Esophagus squamous epithelium (tissue), 5 donors: ENCODE data around the gene FRYL. TPM values are rescaled to one million over a fixed set of nuclear protein-coding genes. Genes with fewer than 3 reads are reported as not detected.
"Not testable (repeated sequence)": the region's sequence is repeated elsewhere in the genome, so short reads cannot be mapped to it uniquely, and the experiment has no call there.

Experiments used
- DNase-seq: peaks from one replicate; lab custom pipeline; 2025; lab: John Stamatoyannopoulos, UW
- H3K27ac ChIP-seq, 4 donors: fragments of 200-600 bp; sonication (generic); one replicate each; pipeline ENCODE4 v1.5.1; 2016 to 2019; ENCODE audit warnings: mild to moderate bottlenecking in 1 of 4
- H3K27me3 ChIP-seq, 4 donors: fragments of 200-600 bp; sonication (generic); 1 replicate in 3 of 4; 2 replicates in 1 of 4; pipeline versions ENCODE4 v1.5.1 to v1.6.0; 2017 to 2021; ENCODE audit warnings: antibody characterized with exemption in 1 of 4
- H3K36me3 ChIP-seq, 3 donors: fragments of 200-600 bp; sonication (generic); one replicate each; pipeline ENCODE4 v1.5.1; 2016 to 2019
- H3K4me1 ChIP-seq, 3 donors: fragments of 200-600 bp; sonication (generic); one replicate each; pipeline ENCODE4 v1.5.1; 2017 to 2019
- H3K4me3 ChIP-seq, 4 donors: fragments of 200-600 bp; sonication (generic); 1 replicate in 3 of 4; 2 replicates in 1 of 4; pipeline ENCODE4 v1.5.1; 2016 to 2019; ENCODE audit warnings: mild to moderate bottlenecking in 2 of 4, moderate library complexity in 1 of 4
- H3K9me3 ChIP-seq, 3 donors: fragments of 200-600 bp; sonication (generic); one replicate each; pipeline ENCODE4 v1.5.1; 2016 to 2019
- POLR2A ChIP-seq, 4 donors: fragments of 450-650 bp; IDR thresholded peaks; one replicate each; pipeline ENCODE4 v1.6.1; 2017; ENCODE audit warnings: antibody characterized with exemption in 4 of 4, mild to moderate bottlenecking in 4 of 4, moderate library complexity in 3 of 4
- WGBS, 2 donors: methylation state at CpG; one replicate each; pipeline ENCODE4 v1.1.5; 2018; 5-methylcytosine and 5-hydroxymethylcytosine counted together
- intact Hi-C: fragments of 100-400 bp; cut with DNase I; formaldehyde crosslinking; loops from one replicate; pipeline ENCODE4 v1.15.0; 2022
- total RNA-seq, 4 donors: library from RNA; depleted of rRNA; stranded (reverse); fragments of >200 nt; gene quantifications; one replicate each; pipeline ENCODE4 v1.1.0, GENCODE V29; 2016
- TF ChIP-seq, protein P1 (sequence below), 6 experiments: fragments of 450-650 bp in 4 of 6; fragments of 200-600 bp in 2 of 6; sonication (generic) in 2 of 6; IDR thresholded peaks; one replicate each; pipeline ENCODE4 v1.5.1; 2016 to 2019; ENCODE audit warnings: antibody characterized with exemption in 6 of 6, mild to moderate bottlenecking in 4 of 6, moderate library complexity in 4 of 6
- donor health status: DM: yes; HTN: yes; CAD: no.

Gene FRYL
- total RNA-seq: 10 to 100 TPM; 26.1 to 69.6 (median 38.1) TPM

DNA sequence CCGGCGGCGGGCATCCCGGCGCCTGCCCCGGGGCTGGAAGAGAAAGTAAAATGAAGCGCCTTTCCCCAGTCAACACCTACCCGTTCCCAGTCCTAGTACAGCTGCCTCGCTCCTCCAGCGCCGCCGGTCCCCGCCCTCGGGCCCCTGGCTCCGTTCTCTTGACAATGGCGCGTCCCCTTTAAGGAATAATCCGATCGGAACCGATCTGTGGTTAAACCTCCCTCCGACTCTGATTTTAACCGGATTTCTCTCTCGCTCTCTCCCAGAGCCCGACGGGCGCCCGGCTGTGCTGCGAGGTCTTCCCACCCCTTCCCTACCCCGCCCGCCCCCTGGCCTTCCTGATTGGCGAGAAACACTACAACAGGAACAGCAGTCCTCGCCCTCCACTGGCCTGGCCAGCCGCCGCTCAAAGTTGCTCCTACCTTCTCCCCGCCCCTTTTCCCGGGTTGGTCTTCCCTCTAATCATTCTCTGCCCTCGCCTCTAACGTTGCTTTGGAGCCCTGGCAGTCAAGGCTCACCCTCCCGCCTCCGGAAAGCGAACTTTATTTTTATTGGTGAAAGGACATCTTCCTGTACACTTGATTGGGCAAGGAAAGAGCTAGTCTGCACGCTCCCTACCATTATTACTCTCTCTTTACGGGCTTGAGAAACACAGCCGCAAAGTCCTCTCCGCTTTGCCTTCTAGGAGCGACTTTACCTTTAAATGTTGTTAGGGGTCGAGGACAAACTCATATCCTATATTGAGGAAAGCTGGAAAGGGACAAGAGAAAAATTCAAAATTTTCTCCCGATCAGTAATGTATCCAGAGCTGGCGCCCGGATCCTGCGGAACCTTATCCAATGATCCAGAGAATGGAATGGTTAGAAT is at the start of gene FRYL:
Gene FRYL (minus strand): TSS at position 282 of the 867 bp plus-strand sequence. CDS start 145,869 bp downstream, outside the sequence.
- Histone ChIP-seq H3K36me3 (no peaks in the 10 kb centered on the region), H3K9me3 (no peaks in the 10 kb centered on the region), H3K27ac (peak within 1 kb of the TSS; percentile 95 to 99 (median 99)), H3K27me3 (no peaks in the 10 kb centered on the region), H3K4me3 (peak within 1 kb of the TSS; percentile 92 to 99 (median 96)), H3K4me1 (peaks cover 11 to 45% (median 30%) of the 10 kb centered on the region in 3 donors)
- peak in 2 of 4 donors; percentile 52 to 65 for TF ChIP-seq POLR2A (IDR thresholded peaks at IDR 0.05)
- TF ChIP-seq, protein P1, sequence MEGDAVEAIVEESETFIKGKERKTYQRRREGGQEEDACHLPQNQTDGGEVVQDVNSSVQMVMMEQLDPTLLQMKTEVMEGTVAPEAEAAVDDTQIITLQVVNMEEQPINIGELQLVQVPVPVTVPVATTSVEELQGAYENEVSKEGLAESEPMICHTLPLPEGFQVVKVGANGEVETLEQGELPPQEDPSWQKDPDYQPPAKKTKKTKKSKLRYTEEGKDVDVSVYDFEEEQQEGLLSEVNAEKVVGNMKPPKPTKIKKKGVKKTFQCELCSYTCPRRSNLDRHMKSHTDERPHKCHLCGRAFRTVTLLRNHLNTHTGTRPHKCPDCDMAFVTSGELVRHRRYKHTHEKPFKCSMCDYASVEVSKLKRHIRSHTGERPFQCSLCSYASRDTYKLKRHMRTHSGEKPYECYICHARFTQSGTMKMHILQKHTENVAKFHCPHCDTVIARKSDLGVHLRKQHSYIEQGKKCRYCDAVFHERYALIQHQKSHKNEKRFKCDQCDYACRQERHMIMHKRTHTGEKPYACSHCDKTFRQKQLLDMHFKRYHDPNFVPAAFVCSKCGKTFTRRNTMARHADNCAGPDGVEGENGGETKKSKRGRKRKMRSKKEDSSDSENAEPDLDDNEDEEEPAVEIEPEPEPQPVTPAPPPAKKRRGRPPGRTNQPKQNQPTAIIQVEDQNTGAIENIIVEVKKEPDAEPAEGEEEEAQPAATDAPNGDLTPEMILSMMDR (IDR thresholded peaks at IDR 0.05): no peak
- 0% methylated on average over 33 to 37 of the region's 51 CpGs for WGBS, 2 donors
- peak; percentile 99 for DNase-seq
- intact Hi-C loops: loop anchor here (5.0 kb wide), 1 partner anchor 182 kb away; no protein-coding TSS in a partner anchor

DNA sequence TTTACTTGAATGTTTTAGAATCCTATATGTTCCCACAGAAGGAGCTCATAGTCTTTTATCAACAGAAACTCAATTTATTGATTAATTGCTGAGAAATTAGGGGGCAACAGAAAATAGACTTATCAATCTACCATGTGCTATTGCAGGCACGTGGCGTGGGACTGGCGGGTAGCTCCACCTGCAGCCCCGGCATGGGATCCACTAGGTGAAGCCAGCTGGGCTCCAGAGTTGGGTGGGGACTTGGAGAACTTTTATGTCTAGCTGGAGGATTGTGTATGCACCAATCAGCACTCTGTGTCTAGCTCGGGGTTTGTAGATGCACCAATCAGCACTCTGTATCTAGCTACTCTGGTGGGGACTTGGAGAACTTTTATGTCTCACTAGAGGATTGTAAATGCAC is 47.5 kb upstream of the FRYL start:
- 90 to 93% methylated on average over 5 of the region's 5 CpGs for WGBS, 2 donors
- DNase-seq: no peak
- no peak overlapping the region for H3K27ac ChIP-seq
- peaks cover 0 to 18% (median 0%) of the 10 kb centered on the region in 4 donors for H3K27me3 ChIP-seq
- intact Hi-C loops: no loop called here
- H3K4me3 ChIP-seq: no peak overlapping the region
- no peaks in the 10 kb centered on the region for H3K9me3 ChIP-seq
- H3K4me1 ChIP-seq: peaks cover 2 to 17% (median 7%) of the 10 kb centered on the region in 3 donors
- TF ChIP-seq POLR2A (IDR thresholded peaks at IDR 0.05): no peak
- TF ChIP-seq, protein P1 (IDR thresholded peaks at IDR 0.05): no peak
- no peaks in the 10 kb centered on the region for H3K36me3 ChIP-seq

- H3K36me3 ChIP-seq, H3K4me3 ChIP-seq, intact Hi-C loops, H3K27ac ChIP-seq, DNase-seq, H3K9me3 ChIP-seq, H3K4me1 ChIP-seq: not testable (repeated sequence)
- whole genome bisulfite sequencing, 2 donors: 56 to 70% methylated on average over 2 of the region's 2 CpGs
- peaks cover 0 to 18% (median 0%) of the 10 kb centered on the region in 4 donors for H3K27me3 ChIP-seq
Observed at GRCh38 chr4:48821431-48821830, 41.4 kb upstream of the FRYL start.

GRCh38 chr4:48816971-48817370 is 36.9 kb upstream of the FRYL start:
- no peak overlapping the region for H3K27ac ChIP-seq
- intact Hi-C loops: no loop called here
- no peaks in the 10 kb centered on the region for H3K36me3 ChIP-seq
- H3K9me3 ChIP-seq: no peaks in the 10 kb centered on the region
- 100% methylated on average over 1 of the region's 6 CpGs; no CpG with 5 or more reads in 1 of the 2 donors for WGBS, 2 donors
- no peak for DNase-seq
- H3K4me3 ChIP-seq: no peak overlapping the region
- no peaks in the 10 kb centered on the region for H3K4me1 ChIP-seq
- no peak for TF ChIP-seq POLR2A (IDR thresholded peaks at IDR 0.05)
- TF ChIP-seq, protein P1 (IDR thresholded peaks at IDR 0.05): no peak
- peaks cover 0 to 11% (median 0%) of the 10 kb centered on the region in 4 donors for H3K27me3 ChIP-seq

GRCh38 chr4:48816297-48816696 is 36.2 kb upstream of the FRYL start:
- H3K36me3 ChIP-seq, H3K9me3 ChIP-seq, H3K4me3 ChIP-seq, intact Hi-C loops, H3K4me1 ChIP-seq, DNase-seq, H3K27ac ChIP-seq: not testable (repeated sequence)
- peaks cover 0 to 11% (median 0%) of the 10 kb centered on the region in 4 donors for H3K27me3 ChIP-seq
- WGBS, 2 donors: 74 to 80% methylated on average over 7 of the region's 7 CpGs

DNA sequence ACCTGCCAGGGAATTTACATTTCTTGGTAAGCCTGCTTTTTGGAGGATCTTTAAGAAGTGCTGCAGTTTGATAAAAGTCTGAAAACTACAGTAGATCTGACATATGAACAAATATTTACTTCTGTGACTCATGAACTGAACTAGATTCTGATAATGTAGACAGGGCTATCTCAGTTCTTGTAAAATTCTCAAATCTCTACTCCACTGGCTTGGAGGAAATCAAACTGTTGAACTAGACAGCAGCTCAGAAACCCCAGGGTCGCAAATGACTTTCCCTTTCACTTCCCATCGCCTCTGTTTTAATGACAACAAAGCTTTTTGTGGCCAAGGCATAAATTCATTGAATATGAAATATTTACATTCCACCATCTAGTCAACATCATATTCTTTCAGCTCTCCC is 35.4 kb upstream of the FRYL start:
- H3K4me1 ChIP-seq: no peaks in the 10 kb centered on the region
- no peak for TF ChIP-seq POLR2A (IDR thresholded peaks at IDR 0.05)
- TF ChIP-seq, protein P1 (IDR thresholded peaks at IDR 0.05): no peak
- DNase-seq: no peak
- 31 to 41% methylated on average over 2 of the region's 2 CpGs for whole genome bisulfite sequencing, 2 donors
- H3K27ac ChIP-seq: no peak overlapping the region
- no peaks in the 10 kb centered on the region for H3K36me3 ChIP-seq
- no peak overlapping the region for H3K4me3 ChIP-seq
- intact Hi-C loops: no loop called here
- peaks cover 0 to 11% (median 0%) of the 10 kb centered on the region in 4 donors for H3K27me3 ChIP-seq
- H3K9me3 ChIP-seq: no peaks in the 10 kb centered on the region
